Inflammatory macrophage treated with lipopolysaccharide for 1 hour (primary cell): ENCODE results near the gene CHCHD4.

Experiments used
- DNase-seq, 2 donors: peaks; one replicate each; pipeline ENCODE4 v3.0.0-alpha.2; 2020 to 2022

CHCHD4 gene

DNA sequence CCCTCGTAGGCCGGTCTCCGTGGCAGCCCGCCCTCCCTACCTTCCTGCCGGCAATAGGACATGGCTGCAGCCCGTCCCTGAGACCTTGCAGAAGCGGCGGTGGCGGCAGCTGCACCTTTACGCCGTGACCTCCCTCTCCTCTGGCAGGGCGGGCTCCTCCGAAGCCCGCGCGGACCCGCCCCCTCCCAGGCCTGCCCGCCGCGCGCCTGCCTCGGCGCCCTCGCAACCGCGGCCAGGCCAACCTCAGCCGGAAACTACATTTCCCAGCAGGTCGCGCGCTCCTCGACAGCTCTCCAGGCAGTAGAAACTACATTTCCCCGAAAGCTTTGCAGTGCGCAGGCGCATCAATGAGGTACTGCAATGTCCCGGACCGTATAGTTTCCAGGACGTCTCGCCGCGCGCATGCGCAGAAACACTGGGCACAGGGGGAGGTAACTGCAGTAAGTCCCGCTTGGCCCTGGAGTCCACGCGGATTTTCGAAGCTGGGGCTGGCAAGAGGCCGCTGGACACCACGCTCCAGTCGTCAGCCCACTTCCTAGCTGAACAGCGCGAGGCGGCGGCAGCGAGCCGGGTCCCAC is at the start of gene CHCHD4, which contains the start of gene TMEM43:
Gene CHCHD4 (minus strand): TSS at position 256 of the 578 bp plus-strand sequence. CDS start 194 bp downstream, at position 62.
Gene TMEM43 (plus strand): TSS at position 438 of the 578 bp plus-strand sequence. CDS start 142 bp downstream, outside the sequence.
- DNase-seq = peak; percentile 99

GRCh38 chr3:14172496-14172895 is 47.8 kb upstream of the CHCHD4 start:
- no peak for DNase-seq

GRCh38 chr3:14170531-14171159 is 46.0 kb upstream of the CHCHD4 start:
- no peak for DNase-seq

GRCh38 chr3:14169871-14170270 is 45.2 kb upstream of the CHCHD4 start:
- no peak for DNase-seq

GRCh38 chr3:14169435-14169834 is 44.8 kb upstream of the CHCHD4 start:
- peak; percentile 12 to 53 for DNase-seq

DNA sequence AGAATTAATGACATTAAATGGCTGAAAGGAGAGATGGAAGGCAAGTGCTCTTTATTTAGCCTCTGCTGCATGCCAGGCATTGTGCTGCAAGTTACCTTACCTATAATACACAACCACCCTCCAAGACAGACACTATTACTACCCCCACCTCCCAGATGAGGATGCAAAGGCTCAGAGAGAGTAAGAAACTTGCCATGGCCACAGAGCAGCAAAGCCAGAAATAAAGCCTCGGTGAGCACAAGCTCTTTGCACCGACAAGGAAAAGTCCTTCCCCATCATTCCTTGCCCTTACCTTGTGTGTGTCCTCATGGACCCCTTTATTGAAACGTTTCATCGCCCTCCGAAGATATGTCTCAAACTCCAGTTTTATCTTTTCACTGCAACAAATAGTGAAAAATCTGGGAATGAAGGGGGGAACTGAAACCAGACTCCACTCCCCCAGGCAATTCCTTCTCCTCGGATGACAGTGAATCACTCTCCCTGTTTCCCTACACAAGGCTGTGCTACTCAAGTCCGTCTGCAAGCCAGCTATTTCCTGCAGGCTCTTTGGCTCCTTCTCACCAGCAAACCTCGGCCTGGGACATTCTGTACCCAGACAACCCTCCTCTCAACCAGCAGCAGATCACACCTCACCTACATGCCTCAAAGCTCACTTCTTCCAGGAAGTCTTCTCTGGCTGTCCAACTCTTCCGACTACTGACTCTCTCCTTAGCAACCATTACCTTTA is 42.4 kb upstream of the CHCHD4 start:
- DNase-seq = peak in 1 of 2 donors; percentile 50

DNA sequence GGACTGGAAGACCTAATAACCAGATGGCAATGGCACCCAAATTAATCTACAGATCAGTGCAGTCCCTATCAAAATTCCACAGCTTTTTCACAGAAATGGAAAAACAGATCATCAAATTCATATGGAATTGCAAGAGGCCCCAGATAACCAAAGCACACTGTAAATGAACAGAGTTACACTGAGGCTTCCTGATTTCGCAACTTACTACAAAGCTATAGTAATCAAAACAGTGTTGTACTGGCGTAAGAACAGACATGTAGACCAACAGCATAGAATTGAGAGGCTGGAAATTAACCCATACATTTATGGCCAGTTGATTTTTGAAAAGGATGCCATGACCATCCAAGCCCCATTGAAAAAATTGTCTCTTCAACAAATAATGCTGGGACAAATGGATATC is 37.5 kb upstream of the CHCHD4 start:
- peak; percentile 17 to 40 for DNase-seq

DNA sequence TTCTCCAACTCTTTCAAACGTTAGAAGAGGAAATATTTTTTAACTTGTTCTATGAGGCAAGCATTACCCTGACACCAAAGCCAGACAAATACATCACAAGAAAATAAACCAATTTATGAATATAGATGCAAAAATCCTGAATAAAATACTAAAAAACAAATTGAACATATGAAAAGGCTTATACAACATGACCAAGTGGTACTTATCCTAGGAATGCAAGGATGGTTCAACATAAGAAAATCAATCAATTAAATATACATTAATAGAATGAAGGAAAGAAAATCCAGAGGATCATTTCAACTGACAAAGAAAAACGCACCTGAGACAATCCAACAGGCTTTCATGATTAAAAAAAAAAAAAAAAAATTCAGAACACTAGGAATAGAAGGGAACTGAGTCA is 36.6 kb upstream of the CHCHD4 start:
- no peak for DNase-seq

- DNase-seq = no peak
Measured at GRCh38 chr3:14159426-14159825, 34.8 kb upstream of the CHCHD4 start.

GRCh38 chr3:14158370-14158769 is 33.7 kb upstream of the CHCHD4 start:
- DNase-seq = no peak

- no peak for DNase-seq
Measured at GRCh38 chr3:14157951-14158350, 33.3 kb upstream of the CHCHD4 start.

DNA sequence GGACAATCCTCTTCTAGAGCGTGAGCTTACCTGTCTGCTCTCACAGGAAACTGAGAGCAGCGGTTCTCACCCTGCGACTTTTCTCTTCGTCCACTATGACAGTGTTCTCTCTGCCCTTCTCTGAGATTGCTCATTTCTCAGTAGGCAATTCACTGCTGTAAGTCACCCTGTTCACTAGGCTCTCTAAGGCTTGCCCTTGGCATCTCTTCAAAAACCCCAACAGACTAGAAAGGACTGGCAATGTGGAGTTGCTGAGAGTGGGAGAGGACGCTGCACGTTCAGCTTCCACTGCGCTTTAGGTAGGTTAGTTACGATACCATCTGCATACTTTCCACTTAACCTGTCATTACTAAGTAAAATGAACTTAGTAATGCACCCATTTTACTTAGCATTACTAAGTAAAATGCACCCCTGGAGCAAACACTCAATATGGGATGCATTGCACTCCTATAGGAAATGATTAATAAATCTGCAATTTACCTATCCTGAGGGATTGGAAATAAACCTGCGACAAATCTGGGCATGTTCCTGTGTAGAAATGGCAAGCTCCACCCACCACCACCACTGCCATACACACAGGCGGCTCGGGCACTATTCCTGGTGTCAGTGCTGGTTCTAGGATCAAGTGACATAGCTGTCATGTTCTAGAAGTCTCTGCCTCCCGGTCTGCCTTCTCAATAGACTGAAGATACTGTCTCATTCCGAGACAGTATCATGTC is 32.3 kb upstream of the CHCHD4 start:
- DNase-seq = no peak

DNA sequence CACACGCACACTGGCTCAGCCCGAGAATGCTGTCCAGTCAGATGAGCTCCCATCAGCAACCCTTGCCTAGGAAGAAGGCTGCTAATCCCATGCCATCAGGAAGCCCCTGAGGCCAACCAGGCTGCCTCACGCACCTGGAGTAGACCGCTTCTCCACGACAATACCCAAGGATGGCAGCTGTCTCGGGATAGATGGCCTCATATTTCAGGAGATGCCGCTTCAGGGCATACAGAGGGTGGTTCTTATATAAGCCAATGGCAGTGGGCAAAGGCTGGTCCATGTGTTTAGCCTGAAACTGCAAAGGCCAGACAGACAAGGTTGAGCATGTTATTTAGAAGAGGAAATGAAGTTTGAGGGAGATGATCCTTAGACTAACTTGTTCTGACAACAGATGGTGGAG is 31.5 kb upstream of the CHCHD4 start:
- no peak for DNase-seq

DNA sequence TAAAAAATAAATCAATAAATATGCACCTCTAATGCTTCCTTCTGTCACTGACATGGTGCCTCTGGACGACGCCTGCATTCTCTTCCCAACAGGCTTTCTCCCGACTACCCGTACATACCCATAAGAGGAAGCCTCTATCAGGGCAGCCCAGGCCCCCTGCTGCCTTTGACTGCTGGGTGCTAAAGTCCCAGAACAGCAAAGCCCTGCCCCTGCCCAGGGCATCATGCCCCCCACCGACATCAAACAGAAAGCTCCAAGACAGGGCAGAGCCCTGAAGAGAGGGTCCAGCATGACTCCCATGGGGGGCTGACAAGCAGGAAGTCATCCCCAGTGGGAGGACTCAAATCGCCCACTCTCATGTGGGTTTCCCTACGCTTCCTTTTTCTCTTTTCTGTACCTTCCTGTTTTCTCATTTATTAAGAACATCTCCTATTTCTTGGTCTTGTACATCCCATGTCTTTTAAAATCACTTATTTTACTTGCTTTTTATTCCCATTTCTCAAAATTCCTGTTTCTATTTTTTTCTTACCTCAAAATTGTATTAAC is 30.3 kb upstream of the CHCHD4 start:
- peak; percentile 55 to 74 for DNase-seq

DNA sequence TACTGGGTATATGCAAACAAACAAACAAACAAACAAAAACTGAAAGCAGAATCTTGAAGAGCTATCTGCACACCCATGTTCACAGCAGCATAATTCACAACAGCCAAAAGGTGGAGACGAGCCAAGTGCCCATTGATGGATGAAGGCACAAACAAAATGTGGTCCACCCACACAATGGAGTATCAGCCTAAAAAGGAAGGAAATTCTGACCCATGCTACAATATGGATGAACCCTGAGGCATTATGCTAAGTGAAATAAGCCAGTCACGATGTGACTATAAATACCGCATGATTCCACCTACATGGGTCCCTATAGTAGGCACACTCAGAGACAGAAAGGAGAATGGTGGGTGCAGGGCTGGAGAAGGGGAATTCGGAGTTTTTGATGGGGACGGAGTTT is 29.6 kb upstream of the CHCHD4 start:
- peak; percentile 27 to 87 for DNase-seq

- no peak for DNase-seq
Measured at GRCh38 chr3:14153663-14154062, 29.0 kb upstream of the CHCHD4 start.

- DNase-seq = no peak
Measured at GRCh38 chr3:14152963-14153355, 28.3 kb upstream of the CHCHD4 start.

GRCh38 chr3:14152233-14152962 is 27.7 kb upstream of the CHCHD4 start:
- DNase-seq = no peak

GRCh38 chr3:14151471-14152083 is 26.9 kb upstream of the CHCHD4 start:
- no peak for DNase-seq

DNA sequence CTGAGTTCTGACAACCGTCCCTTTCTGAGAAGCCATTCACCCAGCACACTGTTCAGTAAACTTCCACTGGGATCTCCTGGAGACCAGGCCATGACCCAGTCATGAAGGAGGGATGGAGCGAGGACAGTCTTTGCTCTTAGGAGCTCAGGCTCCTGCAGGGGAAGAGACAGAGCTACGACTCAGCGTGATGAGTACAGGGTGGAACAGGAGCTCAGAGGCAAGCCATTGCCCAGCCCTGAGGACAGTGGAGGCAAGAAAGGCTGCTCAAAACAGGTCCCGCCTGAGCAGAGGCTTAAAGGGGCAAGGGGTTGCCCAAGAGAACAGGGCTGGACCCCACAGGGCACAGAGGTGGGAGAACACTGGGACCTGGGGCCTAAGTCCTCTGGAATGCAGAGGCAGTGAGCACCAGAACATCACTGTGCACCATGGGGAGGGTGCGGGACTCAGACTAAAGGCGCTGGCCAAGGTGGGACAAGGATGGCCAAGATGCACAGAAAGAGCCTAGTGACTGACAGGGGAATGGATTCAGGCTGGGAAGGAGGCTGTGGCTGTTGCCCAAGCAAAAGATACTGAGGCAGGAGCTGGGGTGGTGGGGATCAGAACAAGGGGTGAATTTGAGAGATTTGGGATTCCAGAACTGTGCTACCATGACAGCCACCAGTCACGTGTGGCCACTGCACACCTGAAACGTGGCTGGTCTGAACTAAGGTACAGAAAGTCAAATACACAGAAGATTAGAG is 26.0 kb upstream of the CHCHD4 start:
- no peak for DNase-seq

GRCh38 chr3:14150078-14150477 is 25.4 kb upstream of the CHCHD4 start:
- no peak for DNase-seq
